C4-2B (cell line): ENCODE measurements around the gene SLC6A5.

Experiments
- H3K27ac ChIP-seq: fragments of 450-650 bp; 2 replicates; pipeline ENCODE4 v1.5.1; 2017
- CTCF ChIP-seq: fragments of 450-650 bp; conservative IDR thresholded peaks from 2 replicates; pipeline ENCODE4 v1.5.1; 2017; ENCODE audit warnings: mild to moderate bottlenecking
- ZFX ChIP-seq: fragments of 450-650 bp; IDR thresholded peaks from 2 replicates; pipeline ENCODE4 v1.6.1; 2017

SLC6A5 gene

DNA sequence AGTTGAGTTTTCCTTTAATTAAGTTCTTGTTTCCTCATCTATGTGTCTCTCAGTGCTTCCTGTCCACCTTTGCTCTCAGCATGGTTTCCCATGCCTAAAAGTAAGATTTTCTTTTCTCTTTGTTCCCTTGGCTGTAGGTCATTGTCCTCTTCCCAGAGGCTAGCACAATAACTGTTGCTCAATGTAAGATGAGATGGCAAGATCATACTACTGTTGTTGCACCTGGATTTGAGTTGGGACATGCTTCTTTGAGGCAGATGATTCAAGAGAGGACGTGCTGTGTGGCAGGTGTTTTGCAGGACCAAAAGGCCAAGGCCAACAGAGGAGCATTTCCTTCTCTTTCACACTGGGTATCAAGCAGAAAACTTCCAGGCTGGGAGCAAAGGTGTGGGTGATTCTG lies 58.7 kb downstream of the SLC6A5 start:
- H3K27ac ChIP-seq, result no peak overlapping the region

DNA sequence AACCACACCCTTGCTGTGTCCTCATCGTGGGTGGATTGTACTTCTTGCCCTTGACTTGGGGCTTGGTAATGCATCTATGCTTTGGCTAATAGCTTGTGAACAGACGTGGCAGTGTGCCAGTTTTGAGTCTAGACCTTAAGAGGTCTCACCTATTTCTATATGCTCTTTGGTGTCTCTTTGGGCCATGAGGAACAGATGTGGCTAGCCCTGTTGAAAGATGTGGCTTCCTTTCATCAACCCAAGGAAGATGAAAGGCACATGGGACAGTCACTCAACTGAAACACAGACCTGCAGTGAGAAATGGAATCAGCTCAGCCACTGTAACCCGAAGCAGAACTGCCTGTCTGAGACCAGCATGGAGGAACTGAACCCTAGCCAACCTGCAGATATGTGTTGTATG lies 62.0 kb downstream of the SLC6A5 start:
- no peak for TF ChIP-seq ZFX
- no peak for TF ChIP-seq CTCF
- no peak overlapping the region for H3K27ac ChIP-seq

More for the DNA sequence above, 58.7 kb downstream of the SLC6A5 start:
- no peak for TF ChIP-seq ZFX
- no peak for TF ChIP-seq CTCF

- TF ChIP-seq CTCF, result no peak
- H3K27ac ChIP-seq, result no peak overlapping the region
Observed at GRCh38 chr11:20661850-20662249, 62.4 kb downstream of the SLC6A5 start.

DNA sequence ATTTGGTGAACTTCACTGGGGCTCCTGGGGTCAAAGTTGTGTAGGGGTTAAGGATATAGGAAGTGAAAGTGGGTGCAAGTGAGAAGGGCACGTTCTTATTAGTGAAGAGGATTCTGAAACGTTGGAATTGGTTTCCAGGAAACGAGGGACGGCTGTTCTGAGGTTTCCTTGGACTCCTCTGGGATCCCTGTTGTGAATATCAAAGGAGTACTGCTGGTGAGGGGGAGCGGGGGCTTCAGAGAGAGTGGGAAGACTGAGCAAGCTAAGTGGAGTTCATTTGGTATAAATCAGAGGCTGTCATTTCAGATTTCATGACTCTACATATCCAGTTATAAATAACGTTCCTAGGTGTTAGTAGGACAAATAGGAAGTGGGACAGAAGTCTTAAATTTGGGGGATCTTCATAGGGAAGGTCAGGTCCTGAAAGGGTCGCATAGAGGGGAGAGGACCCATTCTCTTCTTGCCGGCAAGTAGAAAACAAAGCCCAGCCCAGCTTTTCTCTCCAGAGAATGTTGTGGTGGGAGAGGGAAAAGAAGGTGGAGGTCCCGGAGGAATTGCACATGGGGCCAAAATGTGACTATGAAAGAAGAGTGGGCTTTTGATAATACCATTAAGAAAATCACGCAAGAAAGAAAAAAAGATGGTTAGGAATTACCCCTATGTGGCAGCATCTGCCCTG lies 68.9 kb downstream of the SLC6A5 start:
- no peak for TF ChIP-seq ZFX
- TF ChIP-seq CTCF, result no peak
- H3K27ac ChIP-seq, result no peak overlapping the region

DNA sequence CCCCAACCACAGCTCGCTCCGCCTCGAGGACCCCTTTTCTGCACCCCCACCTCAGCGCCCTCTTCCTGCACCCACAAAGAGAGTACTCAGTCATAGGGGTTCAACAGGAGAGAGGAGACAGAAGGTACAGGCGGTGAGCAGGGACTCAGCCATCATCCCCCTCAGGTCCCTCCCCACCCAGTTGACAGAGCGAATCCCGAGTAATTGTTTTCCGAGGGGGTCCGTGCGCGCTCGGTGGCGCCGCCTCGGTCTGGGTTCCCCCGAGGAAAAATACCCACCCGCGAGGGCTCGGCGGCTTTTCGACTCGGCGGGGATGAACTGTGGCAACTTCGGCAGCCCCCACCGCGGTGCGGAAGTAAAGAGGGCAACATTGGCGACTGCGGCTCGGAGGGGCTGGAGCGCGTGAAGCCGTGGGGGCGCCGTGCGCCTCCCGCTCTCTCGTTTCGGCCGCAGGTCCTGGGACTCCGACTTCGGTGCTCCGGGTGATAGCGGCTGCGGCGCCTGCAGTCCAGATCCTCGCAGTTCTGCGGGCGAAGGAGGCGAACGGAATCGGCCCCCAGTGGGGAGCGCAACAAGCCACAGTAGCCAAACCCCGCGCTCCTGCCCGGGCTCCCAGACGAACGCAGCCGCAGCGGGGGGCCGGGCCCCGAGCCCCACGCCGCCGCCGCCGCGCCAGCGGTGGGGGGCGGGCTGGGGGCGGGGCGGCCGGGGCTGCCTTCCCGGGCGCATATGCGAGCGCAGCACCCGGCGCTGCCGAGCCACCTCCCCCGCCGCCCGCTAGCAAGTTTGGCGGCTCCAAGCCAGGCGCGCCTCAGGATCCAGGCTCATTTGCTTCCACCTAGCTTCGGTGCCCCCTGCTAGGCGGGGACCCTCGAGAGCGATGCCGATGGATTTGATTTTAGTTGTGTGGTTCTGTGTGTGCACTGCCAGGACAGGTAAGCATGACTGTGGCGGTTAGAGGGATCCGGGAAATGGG lies 69.7 kb downstream of the SLC6A5 start, which contains the start of gene NELL1:
Gene NELL1, plus strand, starts transcription at position 743 of the 976 bp plus-strand sequence.
- no peak within 1 kb of the TSS for H3K27ac ChIP-seq
- TF ChIP-seq ZFX, result no peak
- TF ChIP-seq CTCF, result no peak

DNA sequence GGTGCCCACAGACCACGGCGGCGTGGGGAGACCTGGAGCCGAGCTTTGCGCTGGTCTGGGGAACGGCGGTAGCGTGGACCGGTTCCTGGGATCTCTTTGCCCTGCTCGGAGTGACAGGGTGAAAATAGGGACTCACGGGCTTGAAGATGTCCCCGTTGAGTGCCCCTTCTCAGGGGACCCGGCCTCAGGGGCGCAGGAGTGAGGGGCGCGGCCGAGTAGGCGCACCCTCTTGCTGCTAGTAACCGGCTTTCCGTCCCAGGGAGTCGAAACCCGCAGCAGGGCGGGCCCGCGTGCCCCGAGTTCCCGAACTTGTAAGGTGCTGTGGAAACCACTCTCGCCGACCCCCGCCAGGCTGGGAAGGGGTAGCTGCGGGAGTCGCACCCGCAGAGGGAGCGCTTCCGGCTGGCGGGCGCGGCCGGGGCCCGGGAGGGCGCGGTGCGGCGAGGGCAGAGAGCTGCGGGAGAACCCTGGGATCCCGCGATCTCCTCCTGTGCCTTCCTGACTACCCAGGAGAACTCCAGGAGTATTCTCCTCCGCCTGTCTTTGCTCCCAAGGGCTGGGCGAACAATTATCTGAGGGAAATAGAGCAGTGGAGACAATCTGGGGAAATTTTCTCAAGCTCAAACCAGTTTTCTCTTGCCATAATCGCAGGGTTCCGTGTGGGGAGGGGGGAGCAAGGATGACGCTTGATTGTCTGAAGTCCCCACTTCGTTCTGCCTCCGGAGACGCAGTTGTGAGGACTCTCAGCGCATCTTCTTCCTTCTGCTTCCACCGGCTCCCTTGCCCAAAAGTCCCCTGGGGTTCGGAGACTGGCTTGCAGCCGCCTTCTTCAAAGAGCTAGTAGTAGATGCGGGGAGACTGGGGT lies 70.6 kb downstream of the SLC6A5 start:
- no peak overlapping the region for H3K27ac ChIP-seq
- no peak for TF ChIP-seq CTCF
